Neural cell (in vitro differentiated cells): Measurements from ENCODE around the gene ALK.

ENCODE experiments used
- EP300 ChIP-seq: fragments of 450-650 bp; conservative IDR thresholded peaks from 2 replicates; pipeline ENCODE4 v1.6.1; 2014; ENCODE audit warnings: antibody characterized with exemption, mild to moderate bottlenecking, moderate library complexity; ENCODE audit not compliant: poor library complexity, severe bottlenecking
- EZH2 ChIP-seq: fragments of 200-600, 300-800 bp; shearing (Covaris generic), sonication (generic); IDR thresholded peaks from 2 replicates; pipeline ENCODE4 v1.6.1; 2014; ENCODE audit warnings: antibody characterized with exemption, low read length, borderline replicate concordance, mild to moderate bottlenecking; ENCODE audit not compliant: insufficient read depth, poor library complexity, severe bottlenecking
- POLR2AphosphoS5 ChIP-seq: IDR thresholded peaks from 2 replicates; pipeline ENCODE4 v1.6.1; 2012
- RAD21 ChIP-seq: fragments of 450-650 bp; conservative IDR thresholded peaks from 2 replicates; pipeline ENCODE4 v1.6.1; 2014; ENCODE audit warnings: antibody characterized with exemption, mild to moderate bottlenecking, moderate library complexity
- REST ChIP-seq: IDR thresholded peaks from 2 replicates; pipeline ENCODE4 v1.6.1; 2012; ENCODE audit warnings: borderline replicate concordance
- SMC3 ChIP-seq: fragments of 450-650 bp; conservative IDR thresholded peaks from 2 replicates; pipeline ENCODE4 v1.6.1; 2014; ENCODE audit warnings: antibody characterized with exemption, mild to moderate bottlenecking, moderate library complexity; ENCODE audit not compliant: poor library complexity
- TF ChIP-seq, protein P1 (sequence below): fragments of 450-650 bp; IDR thresholded peaks from 2 replicates; pipeline ENCODE4 v1.5.1; 2014; ENCODE audit warnings: antibody characterized with exemption, mild to moderate bottlenecking, moderate library complexity; ENCODE audit not compliant: poor library complexity, severe bottlenecking

DNA sequence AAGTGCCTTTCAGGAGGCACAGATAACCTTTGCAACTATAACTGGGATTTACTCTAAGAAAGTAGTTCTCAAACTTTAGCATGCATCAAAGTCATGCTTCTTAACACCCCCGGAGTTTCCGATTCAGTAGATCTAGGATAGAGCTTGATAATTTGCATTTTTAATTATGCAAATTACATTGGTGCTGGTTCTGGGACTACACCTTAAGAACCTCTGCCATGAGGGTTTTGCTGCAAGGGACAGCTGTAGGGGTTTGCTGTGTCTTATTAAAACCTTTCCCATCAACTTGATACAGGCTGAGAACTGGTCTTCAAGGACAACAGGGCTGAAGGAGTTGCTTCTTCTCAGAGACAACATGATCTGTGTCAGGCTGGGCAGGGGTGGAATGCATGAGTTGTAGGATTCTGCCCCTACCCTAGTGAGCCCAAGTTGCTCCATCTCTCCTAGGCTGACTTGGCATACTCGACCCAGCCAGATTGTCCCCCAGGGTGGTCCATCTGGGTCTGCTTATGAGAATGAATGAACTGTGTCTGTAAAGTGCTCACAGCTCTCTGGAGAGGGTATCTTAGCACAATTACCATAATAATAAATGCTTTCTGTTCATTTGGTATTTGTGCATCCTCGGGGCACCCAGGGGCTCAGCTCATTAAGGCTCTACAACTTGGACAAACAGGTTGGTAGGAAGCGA lies 573.5 kb downstream of the ALK start:
- TF ChIP-seq, protein P1, sequence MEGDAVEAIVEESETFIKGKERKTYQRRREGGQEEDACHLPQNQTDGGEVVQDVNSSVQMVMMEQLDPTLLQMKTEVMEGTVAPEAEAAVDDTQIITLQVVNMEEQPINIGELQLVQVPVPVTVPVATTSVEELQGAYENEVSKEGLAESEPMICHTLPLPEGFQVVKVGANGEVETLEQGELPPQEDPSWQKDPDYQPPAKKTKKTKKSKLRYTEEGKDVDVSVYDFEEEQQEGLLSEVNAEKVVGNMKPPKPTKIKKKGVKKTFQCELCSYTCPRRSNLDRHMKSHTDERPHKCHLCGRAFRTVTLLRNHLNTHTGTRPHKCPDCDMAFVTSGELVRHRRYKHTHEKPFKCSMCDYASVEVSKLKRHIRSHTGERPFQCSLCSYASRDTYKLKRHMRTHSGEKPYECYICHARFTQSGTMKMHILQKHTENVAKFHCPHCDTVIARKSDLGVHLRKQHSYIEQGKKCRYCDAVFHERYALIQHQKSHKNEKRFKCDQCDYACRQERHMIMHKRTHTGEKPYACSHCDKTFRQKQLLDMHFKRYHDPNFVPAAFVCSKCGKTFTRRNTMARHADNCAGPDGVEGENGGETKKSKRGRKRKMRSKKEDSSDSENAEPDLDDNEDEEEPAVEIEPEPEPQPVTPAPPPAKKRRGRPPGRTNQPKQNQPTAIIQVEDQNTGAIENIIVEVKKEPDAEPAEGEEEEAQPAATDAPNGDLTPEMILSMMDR: no peak
- TF ChIP-seq SMC3 (no peak), REST (no peak), POLR2AphosphoS5 (no peak), RAD21 (no peak), EZH2 (no peak), EP300 (no peak)
